ENCODE results near the gene KRT3.

DNA sequence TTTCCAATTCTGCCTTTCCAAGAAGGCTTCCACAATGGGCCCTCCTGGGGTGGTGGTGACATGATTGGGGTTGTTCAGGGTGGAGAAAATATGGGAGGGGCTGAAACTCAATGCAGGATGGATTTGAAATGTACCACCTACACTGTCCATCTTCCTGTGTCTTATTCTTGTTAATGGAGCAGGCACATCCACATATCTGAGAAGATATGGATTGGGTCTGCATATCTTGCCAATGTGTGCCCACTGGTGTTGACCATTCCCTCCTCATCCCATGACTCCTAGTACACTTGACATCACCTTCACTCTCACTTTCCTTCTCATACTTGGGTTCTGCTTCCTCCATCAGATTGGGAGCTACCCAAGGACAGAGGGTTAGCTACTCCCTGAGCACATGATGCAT is 26.0 kb downstream of the KRT3 start:
- TF ChIP-seq, protein P1, sequence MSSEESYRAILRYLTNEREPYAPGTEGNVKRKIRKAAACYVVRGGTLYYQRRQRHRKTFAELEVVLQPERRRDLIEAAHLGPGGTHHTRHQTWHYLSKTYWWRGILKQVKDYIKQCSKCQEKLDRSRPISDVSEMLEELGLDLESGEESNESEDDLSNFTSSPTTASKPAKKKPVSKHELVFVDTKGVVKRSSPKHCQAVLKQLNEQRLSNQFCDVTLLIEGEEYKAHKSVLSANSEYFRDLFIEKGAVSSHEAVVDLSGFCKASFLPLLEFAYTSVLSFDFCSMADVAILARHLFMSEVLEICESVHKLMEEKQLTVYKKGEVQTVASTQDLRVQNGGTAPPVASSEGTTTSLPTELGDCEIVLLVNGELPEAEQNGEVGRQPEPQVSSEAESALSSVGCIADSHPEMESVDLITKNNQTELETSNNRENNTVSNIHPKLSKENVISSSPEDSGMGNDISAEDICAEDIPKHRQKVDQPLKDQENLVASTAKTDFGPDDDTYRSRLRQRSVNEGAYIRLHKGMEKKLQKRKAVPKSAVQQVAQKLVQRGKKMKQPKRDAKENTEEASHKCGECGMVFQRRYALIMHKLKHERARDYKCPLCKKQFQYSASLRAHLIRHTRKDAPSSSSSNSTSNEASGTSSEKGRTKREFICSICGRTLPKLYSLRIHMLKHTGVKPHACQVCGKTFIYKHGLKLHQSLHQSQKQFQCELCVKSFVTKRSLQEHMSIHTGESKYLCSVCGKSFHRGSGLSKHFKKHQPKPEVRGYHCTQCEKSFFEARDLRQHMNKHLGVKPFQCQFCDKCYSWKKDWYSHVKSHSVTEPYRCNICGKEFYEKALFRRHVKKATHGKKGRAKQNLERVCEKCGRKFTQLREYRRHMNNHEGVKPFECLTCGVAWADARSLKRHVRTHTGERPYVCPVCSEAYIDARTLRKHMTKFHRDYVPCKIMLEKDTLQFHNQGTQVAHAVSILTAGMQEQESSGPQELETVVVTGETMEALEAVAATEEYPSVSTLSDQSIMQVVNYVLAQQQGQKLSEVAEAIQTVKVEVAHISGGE (CRISPR knock-in tag; IDR thresholded peaks at IDR 0.05) = no peak
- no peak for TF ChIP-seq PRMT5 (CRISPR knock-in tag; IDR thresholded peaks at IDR 0.05)
- no peak for TF ChIP-seq EZH2 (IDR thresholded peaks at IDR 0.05; ENCODE audit: borderline replicate concordance, low read depth, low read length)
- TF ChIP-seq CHD2 (IDR thresholded peaks at IDR 0.05; ENCODE audit: low read depth, low read length) = no peak
